Femur (tissue), 1 donor: ENCODE measurements around the gene SNX1.
A peak's percentile ranks its signal among the peaks of the same experiment; 100 is the strongest.

Experiments
- DNase-seq: peaks from one replicate; pipeline ENCODE4 v3.0.0-alpha.2; 2017

SNX1 gene

GRCh38 chr15:64146885-64147681, 51.3 kb downstream of the SNX1 start:
- peak; percentile 67 for DNase-seq

- DNase-seq = no peak
These were observed 52.4 kb downstream of the SNX1 start for GRCh38 chr15:64148168-64148567.

GRCh38 chr15:64148581-64148980, 52.8 kb downstream of the SNX1 start:
- DNase-seq = no peak

DNA sequence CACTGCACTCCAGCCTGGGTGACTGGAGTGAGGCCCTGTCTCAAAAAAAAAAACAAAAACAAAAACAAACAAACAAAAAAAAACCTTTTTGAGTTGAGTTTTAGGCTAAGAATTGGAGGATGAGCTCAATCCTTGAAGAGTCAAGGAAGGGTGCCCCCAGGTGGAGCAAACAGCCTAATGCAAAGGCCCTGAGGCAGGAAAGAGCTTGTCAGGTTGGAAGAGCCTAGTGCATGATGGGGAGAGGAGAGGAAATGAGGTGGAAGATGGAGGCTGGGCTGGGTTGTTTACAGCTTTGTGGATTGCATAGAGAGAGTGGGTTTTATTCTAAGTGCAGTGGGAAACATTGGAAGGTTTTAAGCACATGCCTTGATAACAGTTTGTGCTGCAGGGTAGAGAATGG, 53.6 kb downstream of the SNX1 start:
- no peak for DNase-seq

- no peak for DNase-seq
These were observed 54.3 kb downstream of the SNX1 start for GRCh38 chr15:64149893-64150578.

DNA sequence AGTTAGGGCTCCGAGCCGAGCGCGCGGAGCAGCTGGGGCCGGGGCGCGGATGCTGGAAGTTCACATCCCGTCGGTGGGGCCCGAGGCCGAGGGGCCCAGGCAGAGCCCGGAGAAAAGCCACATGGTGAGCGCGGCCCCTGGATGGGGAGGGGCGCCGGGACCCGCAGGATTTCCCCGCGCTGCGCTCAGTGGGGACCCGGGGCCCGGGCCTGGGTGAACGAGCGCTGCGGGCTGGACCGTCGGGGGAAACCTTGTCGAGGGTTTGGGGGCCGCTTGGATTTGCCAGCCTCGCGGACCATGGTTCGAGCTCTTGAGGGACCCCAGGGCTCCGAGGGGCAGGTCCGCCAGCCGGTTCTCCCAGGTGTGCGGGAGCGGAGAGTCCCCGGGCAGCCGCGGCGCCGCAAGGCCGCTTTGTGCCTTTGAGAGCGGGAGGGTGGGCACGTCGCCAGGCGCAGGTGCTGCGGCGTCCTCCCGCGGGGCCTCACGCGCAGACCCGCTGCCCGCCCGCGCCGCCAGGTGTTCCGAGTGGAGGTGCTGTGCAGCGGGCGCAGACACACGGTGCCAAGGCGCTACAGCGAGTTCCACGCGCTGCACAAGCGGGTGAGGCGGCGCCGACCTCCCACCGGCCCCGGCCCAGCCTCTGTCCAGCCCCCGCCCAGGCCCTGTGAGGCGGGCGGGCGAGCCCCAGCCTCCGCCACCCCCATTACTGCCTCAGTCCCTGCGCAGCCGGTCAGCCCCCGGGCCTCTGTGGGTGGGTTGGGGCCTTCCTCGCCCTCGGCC, 56.1 kb downstream of the SNX1 start, which contains the start of gene SNX22:
SNX22 (plus strand) TSS at position 5 of the 780 bp plus-strand sequence; CDS start at position 50, 45 bp downstream.
- DNase-seq = no peak

GRCh38 chr15:64152507-64153387, 57.0 kb downstream of the SNX1 start:
- DNase-seq = no peak

DNA sequence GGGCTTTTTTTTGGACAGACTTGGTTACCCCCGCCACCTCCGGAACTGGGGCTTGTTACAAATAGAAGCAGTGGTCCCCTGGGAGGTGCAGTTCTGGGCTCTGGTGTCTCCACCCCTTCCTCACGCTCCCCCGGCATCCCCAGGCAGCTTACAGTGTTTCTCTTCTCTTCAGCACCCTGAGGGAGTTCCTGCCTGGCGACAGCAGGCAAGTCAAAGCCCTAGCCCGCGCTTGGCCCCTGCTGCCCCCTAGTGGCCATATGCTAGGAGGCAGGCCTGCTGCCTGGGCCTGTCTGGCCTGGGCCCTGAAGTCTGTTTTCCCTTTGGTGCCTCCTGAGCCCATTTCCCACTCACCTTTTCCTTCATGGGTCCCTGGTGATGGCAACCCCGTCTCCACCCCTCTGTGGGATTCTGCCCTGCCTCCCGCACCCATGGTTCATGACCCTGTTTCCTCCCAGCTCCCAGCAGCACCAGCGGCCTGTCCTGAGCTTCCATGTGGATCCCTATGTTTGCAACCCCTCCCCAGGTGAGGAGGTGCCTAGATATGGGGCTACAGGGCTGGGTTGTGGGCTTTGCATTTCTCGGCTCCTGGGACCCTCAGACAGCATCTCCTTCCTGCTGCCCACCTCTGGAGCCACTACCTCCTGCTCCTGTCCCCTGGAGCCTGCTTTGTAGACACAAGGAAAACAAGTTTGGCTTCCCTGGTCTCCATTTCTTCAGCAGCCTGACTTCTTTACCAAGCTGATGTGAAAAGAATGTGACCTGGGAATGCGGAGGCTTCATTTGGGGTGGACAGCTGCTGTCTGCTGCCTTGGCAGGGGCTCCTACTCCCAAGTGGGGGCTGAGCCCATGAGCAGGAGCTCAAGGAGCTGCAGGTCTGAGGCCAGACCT, 57.9 kb downstream of the SNX1 start:
- DNase-seq = peak; percentile 92

DNA sequence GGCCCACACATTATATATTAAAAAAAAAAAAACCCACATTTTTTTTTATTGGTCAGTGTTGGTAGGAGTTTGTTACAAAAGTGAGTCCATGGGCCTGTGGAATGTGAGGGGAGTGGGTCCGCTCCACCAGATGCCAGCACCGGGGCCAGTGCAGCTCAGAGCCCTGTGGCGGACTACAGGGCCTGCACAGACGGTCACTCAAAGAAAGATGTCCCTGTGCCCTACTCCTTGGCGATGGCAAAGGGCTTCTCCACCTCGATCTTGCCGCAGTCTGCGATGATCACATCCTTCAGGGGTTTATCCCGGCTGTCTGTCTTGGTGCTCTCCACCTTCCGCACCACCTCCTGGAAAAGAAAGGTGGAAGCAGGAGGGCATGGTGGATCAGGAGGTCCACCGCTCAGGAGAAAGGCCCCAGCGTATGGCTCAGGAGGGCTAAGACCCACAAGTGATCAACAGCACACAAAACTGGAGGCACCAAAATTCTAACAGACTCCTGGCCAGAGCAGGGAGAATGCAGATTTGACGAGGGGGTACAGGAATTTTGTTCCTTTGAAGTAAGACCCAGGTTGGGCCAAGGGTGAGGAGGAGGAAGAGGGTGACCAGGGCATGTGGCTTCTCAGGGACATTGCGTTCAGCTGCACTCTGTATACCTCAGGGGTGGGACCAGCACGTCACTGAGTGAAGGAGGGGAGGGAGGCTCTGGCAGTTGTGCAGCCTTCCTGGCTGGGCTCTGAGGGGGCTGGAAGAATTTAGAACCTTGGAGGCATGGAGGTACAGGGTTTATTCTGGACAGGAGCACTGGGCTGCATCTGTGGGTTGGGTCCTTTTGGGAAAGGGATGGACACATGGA, 60.2 kb downstream of the SNX1 start:
- no peak for DNase-seq

DNA sequence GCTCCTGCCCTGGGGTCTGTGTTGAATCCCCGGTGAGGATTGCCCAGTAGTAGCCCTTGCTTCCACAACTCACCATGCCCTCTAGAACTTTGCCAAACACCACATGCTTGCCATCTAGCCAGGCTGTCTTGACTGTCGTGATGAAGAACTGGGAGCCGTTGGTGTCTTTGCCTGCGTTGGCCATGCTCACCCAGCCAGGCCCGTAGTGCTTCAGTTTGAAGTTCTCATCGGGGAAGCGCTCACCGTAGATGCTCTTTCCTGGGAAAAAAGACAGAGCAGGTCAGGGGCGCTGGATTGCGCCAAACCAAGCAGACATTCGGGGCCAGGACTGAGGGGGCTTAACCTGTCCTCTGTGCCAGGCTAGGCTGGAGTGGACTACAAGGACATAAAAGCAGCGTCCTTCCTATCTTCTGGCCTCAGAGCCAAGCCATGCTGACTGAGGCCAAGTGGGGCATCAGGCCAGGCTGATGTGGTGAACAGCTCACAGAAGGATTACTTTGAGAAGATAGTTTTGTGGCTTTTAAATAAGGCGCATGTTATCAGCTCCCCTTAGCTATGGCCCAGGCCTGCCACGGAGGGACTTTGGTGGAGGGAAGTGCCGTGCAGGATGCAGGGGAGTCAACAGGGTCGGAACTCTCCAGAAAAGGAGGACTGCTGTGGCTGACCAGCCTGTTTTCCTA, 61.0 kb downstream of the SNX1 start:
- DNase-seq = no peak

DNA sequence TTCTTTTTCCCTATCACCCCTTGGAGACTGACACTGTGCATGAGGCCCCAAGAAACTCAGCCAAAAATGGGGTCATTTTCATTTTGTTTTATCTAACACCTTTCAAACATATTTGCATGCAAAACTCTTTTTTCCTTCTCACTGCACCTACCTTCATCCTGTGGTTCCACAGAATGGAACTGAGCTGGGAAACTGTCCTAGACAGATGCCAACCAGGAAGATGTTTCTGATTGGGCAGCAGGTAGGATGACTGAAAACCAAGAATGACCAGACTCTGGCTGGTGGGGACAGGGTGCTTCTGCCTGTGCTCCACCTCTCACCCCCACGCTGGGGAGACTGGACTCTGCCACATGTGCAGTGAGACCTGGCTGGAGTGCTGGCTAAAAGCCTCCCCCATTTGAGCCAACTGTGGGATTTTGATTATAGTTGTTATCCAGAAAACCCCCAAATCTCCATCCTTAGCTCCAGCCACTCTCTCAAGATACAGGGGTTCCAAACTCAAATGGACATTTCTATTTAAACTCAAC, 61.9 kb downstream of the SNX1 start:
- DNase-seq = no peak

GRCh38 chr15:64158363-64159134, 62.8 kb downstream of the SNX1 start:
- DNase-seq = no peak

DNA sequence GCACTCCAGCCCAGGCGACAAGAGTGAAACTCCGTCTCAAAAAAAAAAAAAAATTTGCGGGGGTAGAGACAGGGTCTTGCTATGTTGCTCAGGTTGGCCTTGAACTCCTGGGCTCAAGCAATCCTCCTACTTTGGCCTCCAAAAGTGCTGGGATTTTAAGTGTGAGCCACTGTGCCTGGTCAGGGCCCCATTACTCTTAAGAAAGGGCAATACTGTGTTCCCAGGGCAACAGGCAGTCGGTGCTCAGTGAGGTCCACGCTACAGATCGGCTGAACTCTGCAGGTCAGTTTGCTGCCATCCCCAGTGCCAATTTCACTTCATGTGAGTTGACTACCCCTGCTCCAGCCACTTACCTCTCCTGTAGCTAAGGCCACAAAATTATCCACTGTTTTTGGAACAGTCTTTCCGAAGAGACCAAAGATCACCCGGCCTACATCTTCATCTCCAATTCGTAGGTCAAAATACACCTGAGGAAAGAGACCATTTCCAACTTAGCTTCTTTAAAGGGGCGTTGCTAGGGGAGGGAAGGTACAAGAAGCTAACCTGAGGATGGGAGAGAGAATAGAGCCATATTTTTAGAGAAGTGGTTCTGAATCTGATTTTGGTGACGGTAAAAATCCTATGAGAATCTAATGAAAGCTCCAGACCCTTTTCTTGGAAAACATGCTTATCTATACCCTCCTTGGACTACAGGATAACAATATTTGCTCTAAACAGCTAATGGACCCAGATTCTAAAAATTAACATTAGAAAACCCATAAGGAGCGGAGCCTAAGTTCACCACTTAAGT, 66.1 kb downstream of the SNX1 start:
- DNase-seq = no peak

GRCh38 chr15:64162478-64162868, 66.7 kb downstream of the SNX1 start:
- DNase-seq = no peak

DNA sequence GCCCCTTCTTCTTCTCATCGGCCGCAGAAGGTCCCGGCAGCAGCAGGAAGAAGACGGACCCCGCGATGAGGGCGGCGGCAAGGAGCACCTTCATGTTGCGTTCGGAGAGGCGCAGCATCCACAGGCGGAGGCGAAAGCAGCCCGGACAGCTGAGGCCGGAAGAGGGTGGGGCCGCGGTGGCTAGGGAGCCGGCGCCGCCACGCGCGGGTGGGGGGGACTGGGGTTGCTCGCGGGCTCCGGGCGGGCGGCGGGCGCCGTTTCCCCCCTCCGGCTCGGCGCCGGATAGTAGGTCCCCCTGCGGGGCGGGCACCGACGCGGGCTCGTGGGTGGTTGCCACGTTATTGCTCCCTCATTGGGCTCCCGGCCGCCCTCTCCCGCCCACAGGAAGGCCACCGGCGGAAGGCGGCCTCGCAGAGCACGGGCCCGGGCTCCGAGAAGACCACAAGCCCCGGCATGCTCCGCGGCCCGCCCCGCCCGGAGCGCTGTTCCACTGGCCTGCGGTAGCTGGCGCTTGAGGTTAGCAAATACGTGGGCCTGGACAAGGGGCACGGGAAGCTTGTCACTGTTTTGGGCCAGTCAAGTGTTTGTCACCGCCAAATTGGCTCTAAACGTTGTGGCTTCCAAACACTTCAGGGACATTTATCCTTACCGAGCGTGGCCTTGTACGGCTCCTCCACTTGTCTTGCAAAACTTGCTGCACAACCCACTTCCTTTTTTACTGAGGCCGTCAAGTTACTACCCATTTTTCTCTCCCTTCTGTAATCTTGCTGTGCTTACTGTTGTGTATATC, 67.3 kb downstream of the SNX1 start, which contains the start of gene PPIB:
PPIB (minus strand) TSS at position 154 of the 790 bp plus-strand sequence; CDS start at position 118, 36 bp downstream.
- DNase-seq = peak; percentile 99

DNA sequence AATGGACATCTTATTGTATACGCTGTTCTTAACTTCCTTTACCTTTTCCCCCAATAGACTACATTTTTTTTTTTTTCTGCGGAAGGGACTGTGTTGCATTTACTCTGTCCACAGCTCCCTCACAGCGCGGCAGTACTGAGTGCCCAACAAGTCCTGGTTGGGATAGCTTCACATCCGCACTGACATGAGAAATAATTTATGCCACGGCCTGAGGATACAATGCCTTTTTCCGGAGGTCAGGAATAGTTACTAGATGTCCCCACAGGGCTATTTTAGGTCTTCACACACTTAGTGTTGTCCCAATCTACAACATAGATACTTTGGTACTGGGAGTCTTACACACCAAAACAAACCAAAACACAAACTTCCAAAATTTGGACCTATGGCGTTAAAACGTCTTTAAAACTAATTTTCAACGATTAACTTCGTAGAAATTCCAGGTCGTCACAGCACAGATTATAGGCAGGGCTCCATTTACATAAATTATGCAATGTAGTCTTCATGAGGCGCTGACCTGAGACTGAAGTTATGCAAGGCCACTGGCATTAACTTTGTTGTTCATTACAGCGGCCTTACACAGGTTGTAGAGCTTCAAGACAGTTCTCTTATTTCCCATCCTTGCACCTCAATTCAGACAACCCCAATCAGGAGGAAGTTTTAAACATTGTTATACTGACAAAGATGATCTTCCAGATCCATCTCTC, 68.0 kb downstream of the SNX1 start:
- DNase-seq = no peak
